H1 (cell line): Measurements from ENCODE around the gene TMEM156. TPM values are rescaled to one million over a fixed set of nuclear protein-coding genes. Genes with fewer than 3 reads are reported as not detected.

ENCODE experiments used
- CTCF ChIA-PET: fragments of 300-600 bp; sonication (Branson Sonifier 250); formaldehyde crosslinking; loops from one replicate; lab custom pipeline; 2021; ENCODE audit not compliant: partially characterized antibody; lab: Charles Lee
- POLR2A ChIA-PET: fragments of 300-600 bp; sonication (Branson Sonifier 250); formaldehyde crosslinking; loops from one replicate; lab custom pipeline; 2021; ENCODE audit warnings: inconsistent platforms; ENCODE audit not compliant: partially characterized antibody; lab: Charles Lee
- DNase-seq, 2 experiments: peaks; one replicate each; pipeline versions ENCODE4 v3.0.0 to v3.0.0-alpha.2; 2010 to 2022; ENCODE audit warnings: low spot score in 2 of 2, low read depth in 1 of 2, mixed read lengths in 1 of 2
- FAIRE-seq: peaks from 2 replicates; lab custom pipeline; 2011; peaks lifted over from hg19 to GRCh38; lab: Jason Lieb, UNC
- H2AFZ ChIP-seq: 2 replicates; pipeline ENCODE4 v1.8.1; 2012; ENCODE audit warnings: low read length, inconsistent platforms
- H2AK5ac ChIP-seq: 2 replicates; pipeline ENCODE4 v1.6.1; 2013; ENCODE audit warnings: low read depth, low read length
- H2BK120ac ChIP-seq: replicated peaks from 2 replicates; pipeline ENCODE3; 2013; ENCODE audit warnings: low read depth, low read length, inconsistent platforms
- H2BK12ac ChIP-seq: 2 replicates; pipeline ENCODE4 v1.6.1; 2013; ENCODE audit warnings: low read depth, low read length
- H2BK15ac ChIP-seq: 2 replicates; pipeline ENCODE4 v1.6.1; 2013; ENCODE audit warnings: low read length
- H2BK20ac ChIP-seq: 2 replicates; pipeline ENCODE4 v1.6.1; 2013; ENCODE audit warnings: low read length
- H2BK5ac ChIP-seq: 2 replicates; pipeline ENCODE4 v1.6.1; 2013; ENCODE audit warnings: low read depth, low read length
- H3K14ac ChIP-seq: 2 replicates; pipeline ENCODE4 v1.6.1; 2013; ENCODE audit warnings: inconsistent platforms; ENCODE audit not compliant: insufficient read length
- H3K18ac ChIP-seq: 2 replicates; pipeline ENCODE4 v1.6.1; 2013; ENCODE audit warnings: low read length; ENCODE audit errors: extremely low read depth
- H3K23ac ChIP-seq: 2 replicates; pipeline ENCODE4 v1.6.1; 2013; ENCODE audit warnings: inconsistent platforms; ENCODE audit not compliant: insufficient read length
- H3K23me2 ChIP-seq: 2 replicates; pipeline ENCODE4 v1.6.1; 2013; ENCODE audit warnings: low read depth, low read length
- H3K27ac ChIP-seq: 2 replicates; pipeline ENCODE4 v1.6.1; 2011; ENCODE audit warnings: low read depth, low read length, inconsistent platforms
- H3K27me3 ChIP-seq, 4 experiments: replicated peaks in 1 of 4; 1 replicate in 1 of 4; 2 replicates in 3 of 4; pipeline versions ENCODE4 v1.6.1 to v1.8.1; 2011 to 2013; ENCODE audit warnings: low read length in 3 of 4, mild to moderate bottlenecking in 3 of 4, inconsistent platforms in 2 of 4, mixed read lengths in 2 of 4, moderate library complexity in 1 of 4; ENCODE audit not compliant: control insufficient read depth in 3 of 4, insufficient read depth in 3 of 4; ENCODE audit errors: extremely low read depth in 1 of 4
- H3K36me3 ChIP-seq, 4 experiments: 2 replicates each; pipeline versions ENCODE4 v1.6.1 to v1.8.1; 2011 to 2013; ENCODE audit warnings: mild to moderate bottlenecking in 4 of 4, low read length in 3 of 4, moderate library complexity in 2 of 4, control low read depth in 1 of 4, inconsistent platforms in 1 of 4; ENCODE audit not compliant: insufficient read depth in 4 of 4, control insufficient read depth in 2 of 4
- H3K4ac ChIP-seq: replicated peaks from 2 replicates; pipeline ENCODE3; 2013; ENCODE audit warnings: low read length, low read depth, mixed read lengths, inconsistent platforms; ENCODE audit not compliant: insufficient read length
- H3K4me1 ChIP-seq, 4 experiments: replicated peaks in 1 of 4; 1 replicate in 1 of 4; 2 replicates in 3 of 4; pipeline versions ENCODE4 v1.6.1 to v1.8.1; 2011 to 2013; ENCODE audit warnings: low read length in 3 of 4, inconsistent platforms in 2 of 4, mixed read lengths in 1 of 4; ENCODE audit not compliant: insufficient read depth in 4 of 4, control insufficient read depth in 3 of 4
- H3K4me2 ChIP-seq, 2 experiments: 2 replicates each; pipeline versions ENCODE4 v1.6.1 to v1.8.1; 2011 to 2013; ENCODE audit warnings: low read depth in 2 of 2, low read length in 2 of 2, control low read depth in 1 of 2, inconsistent platforms in 1 of 2, mild to moderate bottlenecking in 1 of 2; ENCODE audit not compliant: insufficient read depth in 1 of 2
- H3K4me3 ChIP-seq, 4 experiments: fragments of 200-600, 300-600 bp in 1 of 4; sonication (generic), shearing (Covaris generic), sonication (Bioruptor Twin) in 1 of 4; 2 replicates each; pipeline versions ENCODE4 v1.5.1 to v1.8.1; 2011 to 2016; ENCODE audit warnings: low read length in 4 of 4, low read depth in 3 of 4, control low read depth in 2 of 4, inconsistent platforms in 2 of 4, mild to moderate bottlenecking in 2 of 4, mixed read lengths in 1 of 4, moderate library complexity in 1 of 4; ENCODE audit not compliant: insufficient read depth in 2 of 4; ENCODE audit errors: extremely low read depth in 1 of 4
- H3K56ac ChIP-seq: replicated peaks from 2 replicates; pipeline ENCODE3; 2013; ENCODE audit warnings: low read depth, mild to moderate bottlenecking, mixed read lengths, low read length, inconsistent platforms; ENCODE audit not compliant: insufficient read length
- H3K79me1 ChIP-seq: 2 replicates; pipeline ENCODE4 v1.6.1; 2013; ENCODE audit warnings: low read depth, low read length, control low read depth
- H3K79me2 ChIP-seq, 2 experiments: 2 replicates each; pipeline versions ENCODE4 v1.6.1 to v1.8.1; 2012 to 2013; ENCODE audit warnings: low read length in 2 of 2, mild to moderate bottlenecking in 2 of 2, inconsistent platforms in 1 of 2; ENCODE audit not compliant: insufficient read depth in 2 of 2, control insufficient read depth in 1 of 2
- H3K9ac ChIP-seq, 4 experiments: replicated peaks in 1 of 4; 1 replicate in 1 of 4; 2 replicates in 3 of 4; pipeline versions ENCODE4 v1.6.1 to v1.8.1; 2011 to 2013; ENCODE audit warnings: low read depth in 3 of 4, low read length in 3 of 4, control low read depth in 2 of 4, mild to moderate bottlenecking in 2 of 4, moderate library complexity in 2 of 4, inconsistent platforms in 1 of 4; ENCODE audit errors: extremely low read depth in 1 of 4
- H3K9me3 ChIP-seq, 2 experiments: 2 replicates each; pipeline versions ENCODE4 v1.6.1 to v1.8.1; 2012 to 2013; ENCODE audit warnings: mild to moderate bottlenecking in 2 of 2, moderate library complexity in 2 of 2, control low read depth in 1 of 2, inconsistent platforms in 1 of 2, low read depth in 1 of 2, low read length in 1 of 2, mixed read lengths in 1 of 2; ENCODE audit not compliant: insufficient read depth in 2 of 2
- H4K20me1 ChIP-seq, 2 experiments: replicated peaks in 1 of 2; 2 replicates each; pipeline versions ENCODE3 to v1.8.1; 2011 to 2013; ENCODE audit warnings: inconsistent platforms in 2 of 2, low read length in 2 of 2, mild to moderate bottlenecking in 1 of 2; ENCODE audit not compliant: insufficient read depth in 2 of 2, control insufficient read depth in 1 of 2
- H4K5ac ChIP-seq: 2 replicates; pipeline ENCODE4 v1.6.1; 2013; ENCODE audit warnings: low read length, low read depth, mixed read lengths, inconsistent platforms; ENCODE audit not compliant: insufficient read length
- H4K8ac ChIP-seq: 2 replicates; pipeline ENCODE4 v1.8.0; 2013; ENCODE audit warnings: mild to moderate bottlenecking, moderate library complexity, low read length, inconsistent platforms; ENCODE audit not compliant: insufficient read depth; ENCODE audit errors: extremely low read depth
- H4K91ac ChIP-seq: replicated peaks from 2 replicates; pipeline ENCODE3; 2013; ENCODE audit warnings: low read length, mixed read lengths, inconsistent platforms; ENCODE audit not compliant: insufficient read length
- CBX5 ChIP-seq: fragments of 300-800, 300-1000 bp; sonication (generic); IDR thresholded peaks from 2 replicates; pipeline ENCODE4 v1.7.1; 2016; ENCODE audit warnings: antibody characterized with exemption, low read length, low read depth
- CEBPB ChIP-seq: IDR thresholded peaks from 2 replicates; pipeline ENCODE4 v1.6.1; 2012; ENCODE audit warnings: low read depth, low read length
- TAF1 ChIP-seq: IDR thresholded peaks from 2 replicates; pipeline ENCODE4 v1.6.1; 2011; ENCODE audit warnings: mild to moderate bottlenecking, low read depth, low read length
- WGBS, 2 experiments: shearing (Covaris generic) in 1 of 2; methylation state at CpG; one replicate each; pipeline versions ENCODE4 v1.1.6 to v1.1.7; 2013 to 2015; ENCODE audit warnings: low lambda C conversion rate in 2 of 2, mixed read lengths in 2 of 2, inconsistent platforms in 1 of 2, low coverage in 1 of 2, missing lambda C conversion rate in 1 of 2; ENCODE audit not compliant: insufficient replicate concordance in 2 of 2, insufficient coverage in 1 of 2, insufficient read length in 1 of 2; ENCODE audit errors: extremely low coverage in 1 of 2, missing lambda C conversion rate in 1 of 2; 5-methylcytosine and 5-hydroxymethylcytosine counted together
- polyA plus RNA-seq, 7 experiments: library from polyadenylated mRNA; depleted of rRNA in 3 of 7; stranded (reverse) in 5 of 7; unstranded in 2 of 7; fragments of >200 nt in 5 of 7; fragments of 200-250 nt in 2 of 7; gene quantifications; 1 replicate in 5 of 7; 2 replicates in 1 of 7; 4 replicates in 1 of 7; pipeline versions ENCODE4 v1.2.1 to v1.2.3, GENCODE V29; 2011 to 2013; ENCODE audit warnings: missing spikeins in 2 of 7, mixed read lengths in 2 of 7
- total RNA-seq: library from RNA; stranded (reverse); fragmentation: NEBNext Ultra II Directional; extraction: Animal tissue kit (Norgen Biotek cat#: 25700); gene quantifications from 2 replicates; pipeline ENCODE4 v1.2.1, GENCODE V29; 2021

Gene TMEM156
- total and polyA plus RNA-seq, 2 of the 8 experiments (the other 6 are each of a cell fraction or from before 2014, with no cell fraction given), result not detected

GRCh38 chr4:38921151-38921550 is 111.1 kb downstream of the TMEM156 start:
- no peak overlapping the region for H4K8ac ChIP-seq
- no peaks in the 10 kb centered on the region for H3K23me2 ChIP-seq
- ChIA-PET CTCF (no interaction called here), POLR2A (no interaction called here)
- H3K9me3 ChIP-seq, result no peaks in the 10 kb centered on the region
- no peak overlapping the region for H2BK15ac ChIP-seq
- TF ChIP-seq CBX5 (no peak), CEBPB (no peak), TAF1 (no peak)
- H3K27ac ChIP-seq, result no peak overlapping the region
- DNase-seq, result no peak
- no peaks in the 10 kb centered on the region for H3K79me1 ChIP-seq
- no peak overlapping the region for H3K23ac ChIP-seq
- H3K14ac ChIP-seq, result no peak overlapping the region
- H3K36me3 ChIP-seq, result no peaks in the 10 kb centered on the region; a peak in 1 of 8 replicates
- H3K18ac ChIP-seq, result no peak overlapping the region
- H4K20me1 ChIP-seq, result no peaks in the 10 kb centered on the region
- H3K4me1 ChIP-seq, result no peaks in the 10 kb centered on the region
- no peak overlapping the region for H3K9ac ChIP-seq
- H4K91ac ChIP-seq, result no peak overlapping the region
- no peak overlapping the region for H3K4me3 ChIP-seq
- H2AK5ac ChIP-seq, result no peak overlapping the region
- 92% methylated on average over 3 of the region's 3 CpGs; no CpG with 5 or more reads in 1 of the 2 experiments for WGBS, 2 experiments
- FAIRE-seq, result no peak
- no peak overlapping the region for H2BK20ac ChIP-seq
- no peaks in the 10 kb centered on the region for H3K79me2 ChIP-seq
- H4K5ac ChIP-seq, result no peak overlapping the region
- no peak overlapping the region for H3K4ac ChIP-seq
- H3K4me2 ChIP-seq, result no peak overlapping the region
- H3K27me3 ChIP-seq, result no peaks in the 10 kb centered on the region
- H2AFZ ChIP-seq, result no peak overlapping the region
- no peak overlapping the region for H2BK120ac ChIP-seq
- H2BK12ac ChIP-seq, result no peak overlapping the region
- no peak overlapping the region for H3K56ac ChIP-seq
- no peak overlapping the region for H2BK5ac ChIP-seq
